Endothelial cell of umbilical vein (primary cell): Measurements from ENCODE around the gene CNTN5. TPM values are rescaled to one million over a fixed set of nuclear protein-coding genes. Genes with fewer than 3 reads are reported as not detected.

Experiments used
- BruUV-seq: library from RNA; stranded (reverse); fragments of 400-500 nt; replicated peaks from 2 replicates; lab custom pipeline; 2021; lab: Mats Ljungman, UMichigan
- CTCF ChIA-PET: fragments of 300-600, 350-600 bp; sonication (Branson Sonifier 250); formaldehyde crosslinking; loops from one replicate; lab custom pipeline; 2021; ENCODE audit warnings: antibody characterized with exemption, inconsistent platforms; lab: Charles Lee
- POLR2A ChIA-PET: fragments of 300-600, 350-600 bp; sonication (Branson Sonifier 250); formaldehyde crosslinking; loops from one replicate; lab custom pipeline; 2021; ENCODE audit warnings: antibody characterized with exemption, inconsistent platforms; lab: Charles Lee
- DNase-seq: peaks from one replicate; pipeline ENCODE4 v3.0.0-alpha.2; 2011; ENCODE audit warnings: low read depth, low spot score
- FAIRE-seq: peaks from 2 replicates; lab custom pipeline; 2011; peaks lifted over from hg19 to GRCh38; lab: Jason Lieb, UNC
- H2AFZ ChIP-seq: 2 replicates; pipeline ENCODE4 v1.6.0; 2012; ENCODE audit warnings: low read depth, low read length, control low read depth, inconsistent platforms
- H3K27ac ChIP-seq: 2 replicates; pipeline ENCODE4 v1.5.1; 2011; ENCODE audit warnings: low read depth, mild to moderate bottlenecking, control low read depth, low read length, moderate library complexity; ENCODE audit not compliant: insufficient read depth
- H3K27me3 ChIP-seq, 2 experiments: 2 replicates each; pipeline versions ENCODE4 v1.6.0 to v1.6.1; 2011; ENCODE audit warnings: low read length in 2 of 2, mixed read lengths in 1 of 2; ENCODE audit not compliant: control insufficient read depth in 2 of 2, insufficient read depth in 2 of 2
- H3K36me3 ChIP-seq, 2 experiments: 2 replicates in 1 of 2; 3 replicates in 1 of 2; pipeline ENCODE4 v1.5.1; 2011; ENCODE audit warnings: low read length in 2 of 2, mild to moderate bottlenecking in 1 of 2, moderate library complexity in 1 of 2; ENCODE audit not compliant: control insufficient read depth in 2 of 2, insufficient read depth in 2 of 2; ENCODE audit errors: extremely low read depth in 1 of 2
- H3K4me1 ChIP-seq: 3 replicates; pipeline ENCODE4 v1.5.1; 2011; ENCODE audit warnings: mild to moderate bottlenecking, low read length; ENCODE audit not compliant: control insufficient read depth, insufficient read depth; ENCODE audit errors: extremely low read depth
- H3K4me2 ChIP-seq: 2 replicates; pipeline ENCODE4 v1.6.1; 2011; ENCODE audit warnings: low read length, control low read depth, mixed read lengths; ENCODE audit not compliant: insufficient read depth
- H3K4me3 ChIP-seq, 3 experiments: fragments of 200-600 bp in 1 of 3; sonication (generic), shearing (Covaris generic) in 1 of 3; replicated peaks in 1 of 3; 2 replicates each; pipeline ENCODE4 v1.5.1; 2011 to 2016; ENCODE audit warnings: control low read depth in 3 of 3, low read length in 3 of 3, mild to moderate bottlenecking in 2 of 3, inconsistent platforms in 1 of 3, low read depth in 1 of 3, moderate library complexity in 1 of 3; ENCODE audit not compliant: insufficient read depth in 1 of 3
- H3K79me2 ChIP-seq: 2 replicates; pipeline ENCODE4 v1.6.0; 2012; ENCODE audit warnings: low read length, inconsistent platforms; ENCODE audit not compliant: control insufficient read depth, insufficient read depth
- H3K9ac ChIP-seq: replicated peaks from 2 replicates; pipeline ENCODE3; 2011; ENCODE audit warnings: low read length, control low read depth; ENCODE audit not compliant: insufficient read depth; ENCODE audit errors: extremely low read depth
- H3K9me1 ChIP-seq: replicated peaks from 3 replicates; pipeline ENCODE4 v1.6.0; 2011; ENCODE audit warnings: mild to moderate bottlenecking, low read length; ENCODE audit not compliant: control insufficient read depth, insufficient read depth; ENCODE audit errors: extremely low read depth
- H3K9me3 ChIP-seq: replicated peaks from 2 replicates; pipeline ENCODE4 v1.5.1; 2012; ENCODE audit warnings: low read length, inconsistent platforms; ENCODE audit not compliant: control insufficient read depth, insufficient read depth
- H4K20me1 ChIP-seq: replicated peaks from 2 replicates; pipeline ENCODE3; 2011; ENCODE audit warnings: mild to moderate bottlenecking, low read length; ENCODE audit not compliant: control insufficient read depth, insufficient read depth; ENCODE audit errors: extremely low read depth
- EZH2 ChIP-seq: IDR thresholded peaks from 2 replicates; pipeline ENCODE4 v1.6.1; 2012; ENCODE audit warnings: borderline replicate concordance, low read depth, mild to moderate bottlenecking, moderate library complexity, low read length, inconsistent platforms; ENCODE audit not compliant: severe bottlenecking
- FOS ChIP-seq: IDR thresholded peaks from 2 replicates; pipeline ENCODE4 v1.6.1; 2011; ENCODE audit warnings: mild to moderate bottlenecking, low read length, moderate library complexity, borderline replicate concordance; ENCODE audit not compliant: insufficient read depth
- GATA2 ChIP-seq: IDR thresholded peaks from 2 replicates; pipeline ENCODE4 v1.7.0; 2011; ENCODE audit warnings: low read depth, mild to moderate bottlenecking, moderate library complexity, mixed read lengths, low read length; ENCODE audit not compliant: insufficient read length, insufficient read depth
- JUN ChIP-seq: IDR thresholded peaks from 2 replicates; pipeline ENCODE4 v1.6.1; 2011; ENCODE audit warnings: borderline replicate concordance, low read depth; ENCODE audit not compliant: insufficient read length, insufficient read depth
- MYC ChIP-seq: IDR thresholded peaks from one replicate; pipeline ENCODE4 v1.6.1; 2011; ENCODE audit warnings: mild to moderate bottlenecking, low read depth, low read length
- POLR2A ChIP-seq: IDR thresholded peaks from 2 replicates; pipeline ENCODE4 v1.6.1; 2012; ENCODE audit warnings: low read depth, mild to moderate bottlenecking, control low read depth, low read length
- POLR2AphosphoS5 ChIP-seq: IDR thresholded peaks from 2 replicates; pipeline ENCODE4 v1.6.1; 2012; ENCODE audit warnings: low read depth, mild to moderate bottlenecking, control low read depth, low read length, moderate library complexity; ENCODE audit not compliant: insufficient read depth
- dilution Hi-C: fragments of 300-500 bp; cut with MboI; formaldehyde crosslinking; loops from one replicate; pipeline ENCODE4 v1.15.0; 2019; ENCODE audit warnings: low sequenced_read_pairs; ENCODE audit not compliant: extremely low pct_ligation_motif_present
- intact Hi-C: fragments of 100-400 bp; cut with micrococcal nuclease; formaldehyde crosslinking; loops from one replicate; pipeline ENCODE4 v1.10.0; 2022
- polyA plus RNA-seq, 4 experiments: library from polyadenylated mRNA; depleted of rRNA in 3 of 4; stranded (reverse) in 3 of 4; unstranded in 1 of 4; fragments of >200 nt; gene quantifications; 2 replicates each; pipeline versions ENCODE4 v1.2.1 to v1.2.3, GENCODE V29; 2011 to 2012; ENCODE audit warnings: missing spikeins in 1 of 4
- total RNA-seq: library from RNA; stranded (reverse); gene quantifications from 2 replicates; pipeline ENCODE4 v1.2.3, GENCODE V29; 2021
- TF ChIP-seq, protein P1 (sequence below): IDR thresholded peaks from 2 replicates; pipeline ENCODE4 v1.6.1; 2011; ENCODE audit not compliant: insufficient read depth, insufficient read length
- TF ChIP-seq, protein P2 (sequence below), 2 donors: IDR thresholded peaks; 1 replicate in 1 of 2; 2 replicates in 1 of 2; pipeline ENCODE4 v1.5.1; 2011; ENCODE audit warnings: low read length in 2 of 2, mild to moderate bottlenecking in 2 of 2, moderate library complexity in 2 of 2, control low read depth in 1 of 2, inconsistent platforms in 1 of 2, low read depth in 1 of 2; ENCODE audit not compliant: insufficient read depth in 1 of 2; ENCODE audit errors: extremely low read depth in 1 of 2

The CNTN5 gene
- total and polyA plus RNA-seq, 2 donors (not counting 3 experiments of a cell fraction or from before 2014, with no cell fraction given), result not detected

DNA sequence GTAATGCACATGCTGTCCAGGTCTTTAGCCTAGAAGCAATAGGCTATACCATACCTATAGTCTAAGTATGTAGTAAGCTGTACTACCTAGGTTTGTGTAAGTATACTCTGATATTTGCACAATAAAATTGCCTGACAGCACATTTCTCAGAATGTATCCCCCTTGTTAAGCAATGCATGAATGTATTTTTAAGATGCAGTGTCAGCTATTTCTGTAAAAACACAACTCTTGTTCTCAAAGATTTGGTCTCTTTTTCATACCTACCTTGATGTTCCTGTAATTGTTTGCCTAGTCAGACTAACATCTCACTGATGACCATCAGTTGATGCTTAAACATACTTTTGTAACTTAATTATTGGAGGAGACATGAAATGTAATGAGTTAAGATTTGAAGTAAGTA is 619.9 kb downstream of the CNTN5 start:
- H3K9ac ChIP-seq, result no peak overlapping the region
- no peak overlapping the region for H3K27ac ChIP-seq
- DNase-seq (no peak), FAIRE-seq (no peak)
- H2AFZ ChIP-seq, result no peak overlapping the region
- no peaks in the 10 kb centered on the region for H3K9me1 ChIP-seq
- H3K4me3 ChIP-seq, result no peak overlapping the region
- ChIA-PET POLR2A (no interaction called here), CTCF (no interaction called here)
- no peaks in the 10 kb centered on the region for H3K4me1 ChIP-seq
- H3K9me3 ChIP-seq, result peaks cover 4% of the 10 kb centered on the region
- no peaks in the 10 kb centered on the region for H4K20me1 ChIP-seq
- no peaks in the 10 kb centered on the region for H3K36me3 ChIP-seq
- no peaks in the 10 kb centered on the region for H3K27me3 ChIP-seq
- no peak overlapping the region for H3K4me2 ChIP-seq
- TF ChIP-seq MYC, result no peak
- no peak for TF ChIP-seq POLR2A
- TF ChIP-seq EZH2, result no peak
- no peak for TF ChIP-seq FOS
- no peak for TF ChIP-seq POLR2AphosphoS5
- TF ChIP-seq, protein P1, sequence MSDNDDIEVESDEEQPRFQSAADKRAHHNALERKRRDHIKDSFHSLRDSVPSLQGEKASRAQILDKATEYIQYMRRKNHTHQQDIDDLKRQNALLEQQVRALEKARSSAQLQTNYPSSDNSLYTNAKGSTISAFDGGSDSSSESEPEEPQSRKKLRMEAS, result no peak
- dilution Hi-C loops (no loop called here), intact Hi-C loops (no loop called here)
- H3K79me2 ChIP-seq, result no peaks in the 10 kb centered on the region
- no TSS peak for BruUV-seq

DNA sequence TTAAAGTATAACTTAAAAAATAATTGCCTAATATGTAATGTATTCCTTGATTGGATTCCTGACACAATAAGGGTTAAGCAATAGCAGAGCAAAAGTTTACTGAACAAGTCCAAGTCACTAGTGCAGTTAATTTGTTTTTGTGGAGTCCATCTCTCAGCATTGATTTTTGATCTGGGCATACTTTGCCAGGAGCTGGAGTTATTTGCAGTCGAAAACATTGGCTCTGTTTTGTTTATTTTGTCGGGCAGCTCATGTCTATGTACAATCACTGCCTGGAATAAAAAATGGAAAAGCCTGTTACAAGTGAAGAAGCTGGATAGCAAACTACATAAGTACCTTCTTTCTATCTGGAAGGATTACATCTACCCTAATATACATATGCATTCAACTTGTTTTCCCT is 625.2 kb downstream of the CNTN5 start:
- Histone ChIP-seq H3K9ac (no peak overlapping the region), H3K9me1 (no peaks in the 10 kb centered on the region), H3K27me3 (no peaks in the 10 kb centered on the region), H3K27ac (no peak overlapping the region), H3K4me3 (no peak overlapping the region), H3K4me2 (no peak overlapping the region), H3K79me2 (no peaks in the 10 kb centered on the region), H3K36me3 (no peaks in the 10 kb centered on the region), H3K9me3 (peaks cover 4% of the 10 kb centered on the region), H2AFZ (no peak overlapping the region), H4K20me1 (no peaks in the 10 kb centered on the region), H3K4me1 (no peaks in the 10 kb centered on the region)
- CTCF ChIA-PET, result no interaction called here
- no TSS peak for BruUV-seq
- FAIRE-seq (no peak), DNase-seq (no peak)
- POLR2A ChIA-PET, result no interaction called here
- intact Hi-C loops, result no loop called here
- TF ChIP-seq, protein P1, result no peak
- TF ChIP-seq JUN, result no peak
- no peak for TF ChIP-seq FOS
- TF ChIP-seq POLR2AphosphoS5, result no peak
- TF ChIP-seq, protein P2, sequence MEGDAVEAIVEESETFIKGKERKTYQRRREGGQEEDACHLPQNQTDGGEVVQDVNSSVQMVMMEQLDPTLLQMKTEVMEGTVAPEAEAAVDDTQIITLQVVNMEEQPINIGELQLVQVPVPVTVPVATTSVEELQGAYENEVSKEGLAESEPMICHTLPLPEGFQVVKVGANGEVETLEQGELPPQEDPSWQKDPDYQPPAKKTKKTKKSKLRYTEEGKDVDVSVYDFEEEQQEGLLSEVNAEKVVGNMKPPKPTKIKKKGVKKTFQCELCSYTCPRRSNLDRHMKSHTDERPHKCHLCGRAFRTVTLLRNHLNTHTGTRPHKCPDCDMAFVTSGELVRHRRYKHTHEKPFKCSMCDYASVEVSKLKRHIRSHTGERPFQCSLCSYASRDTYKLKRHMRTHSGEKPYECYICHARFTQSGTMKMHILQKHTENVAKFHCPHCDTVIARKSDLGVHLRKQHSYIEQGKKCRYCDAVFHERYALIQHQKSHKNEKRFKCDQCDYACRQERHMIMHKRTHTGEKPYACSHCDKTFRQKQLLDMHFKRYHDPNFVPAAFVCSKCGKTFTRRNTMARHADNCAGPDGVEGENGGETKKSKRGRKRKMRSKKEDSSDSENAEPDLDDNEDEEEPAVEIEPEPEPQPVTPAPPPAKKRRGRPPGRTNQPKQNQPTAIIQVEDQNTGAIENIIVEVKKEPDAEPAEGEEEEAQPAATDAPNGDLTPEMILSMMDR (IDR thresholded peaks at IDR 0.05; ENCODE audit: extremely low read depth in 1 of 2, insufficient read depth in 1 of 2, low read depth in 1 of 2, low read length in 2 of 2), result no peak
- TF ChIP-seq EZH2, result no peak
- no peak for TF ChIP-seq MYC
- TF ChIP-seq POLR2A, result no peak
- no peak for TF ChIP-seq GATA2
- dilution Hi-C loops, result no loop called here
